ENCODE data around the gene TMEM144.

TMEM144 gene

GRCh38 chr4:158234671-158235070, 24.4 kb downstream of the TMEM144 start:
- Histone ChIP-seq H3K4me3 (ENCODE audit: severe bottlenecking) (no peak overlapping the region), H3K9me3 (ENCODE audit: severe bottlenecking) (no peaks in the 10 kb centered on the region), H3K36me3 (ENCODE audit: low read depth) (no peaks in the 10 kb centered on the region), H3K27ac (ENCODE audit: poor library complexity, severe bottlenecking) (no peak overlapping the region), H3K4me1 (ENCODE audit: insufficient read depth, poor library complexity, severe bottlenecking) (no peaks in the 10 kb centered on the region), H3K27me3 (ENCODE audit: insufficient read depth, poor library complexity, severe bottlenecking) (no peaks in the 10 kb centered on the region)
- ATAC-seq (ENCODE audit: low read depth) (no peak), DNase-seq (ENCODE audit: low spot score) (no peak)
- TF ChIP-seq CTCF (IDR thresholded peaks at IDR 0.05; ENCODE audit: poor library complexity, severe bottlenecking), result no peak

- DNase-seq (ENCODE audit: low spot score) (no peak), ATAC-seq (ENCODE audit: low read depth) (no peak)
- H3K4me3 ChIP-seq (ENCODE audit: severe bottlenecking), result no peak overlapping the region
- H3K27me3 ChIP-seq (ENCODE audit: insufficient read depth, poor library complexity, severe bottlenecking), result no peaks in the 10 kb centered on the region
- H3K36me3 ChIP-seq (ENCODE audit: low read depth), result no peaks in the 10 kb centered on the region
- no peaks in the 10 kb centered on the region for H3K9me3 ChIP-seq (ENCODE audit: severe bottlenecking)
- TF ChIP-seq CTCF (IDR thresholded peaks at IDR 0.05; ENCODE audit: poor library complexity, severe bottlenecking), result no peak
- no peaks in the 10 kb centered on the region for H3K4me1 ChIP-seq (ENCODE audit: insufficient read depth, poor library complexity, severe bottlenecking)
- H3K27ac ChIP-seq (ENCODE audit: poor library complexity, severe bottlenecking), result no peak overlapping the region
Observed at GRCh38 chr4:158236304-158237030, 26.2 kb downstream of the TMEM144 start.

- no peak overlapping the region for H3K4me3 ChIP-seq (ENCODE audit: severe bottlenecking)
- H3K36me3 ChIP-seq (ENCODE audit: low read depth), result no peaks in the 10 kb centered on the region
- no peaks in the 10 kb centered on the region for H3K9me3 ChIP-seq (ENCODE audit: severe bottlenecking)
- ATAC-seq (ENCODE audit: low read depth) (no peak), DNase-seq (ENCODE audit: low spot score) (no peak)
- TF ChIP-seq CTCF (IDR thresholded peaks at IDR 0.05; ENCODE audit: poor library complexity, severe bottlenecking), result no peak
- no peak overlapping the region for H3K27ac ChIP-seq (ENCODE audit: poor library complexity, severe bottlenecking)
- no peaks in the 10 kb centered on the region for H3K4me1 ChIP-seq (ENCODE audit: insufficient read depth, poor library complexity, severe bottlenecking)
- H3K27me3 ChIP-seq (ENCODE audit: insufficient read depth, poor library complexity, severe bottlenecking), result no peaks in the 10 kb centered on the region
Observed at GRCh38 chr4:158238575-158238974, 28.3 kb downstream of the TMEM144 start.

GRCh38 chr4:158239196-158239595, 28.9 kb downstream of the TMEM144 start:
- no peak overlapping the region for H3K27ac ChIP-seq (ENCODE audit: poor library complexity, severe bottlenecking)
- H3K36me3 ChIP-seq (ENCODE audit: low read depth), result no peaks in the 10 kb centered on the region
- no peaks in the 10 kb centered on the region for H3K9me3 ChIP-seq (ENCODE audit: severe bottlenecking)
- ATAC-seq (ENCODE audit: low read depth) (no peak), DNase-seq (ENCODE audit: low spot score) (no peak)
- no peaks in the 10 kb centered on the region for H3K27me3 ChIP-seq (ENCODE audit: insufficient read depth, poor library complexity, severe bottlenecking)
- H3K4me1 ChIP-seq (ENCODE audit: insufficient read depth, poor library complexity, severe bottlenecking), result no peaks in the 10 kb centered on the region
- TF ChIP-seq CTCF (IDR thresholded peaks at IDR 0.05; ENCODE audit: poor library complexity, severe bottlenecking), result no peak
- H3K4me3 ChIP-seq (ENCODE audit: severe bottlenecking), result no peak overlapping the region

- Histone ChIP-seq H3K4me1 (ENCODE audit: insufficient read depth, poor library complexity, severe bottlenecking) (peaks cover 3% of the 10 kb centered on the region), H3K36me3 (ENCODE audit: low read depth) (no peaks in the 10 kb centered on the region), H3K27ac (ENCODE audit: poor library complexity, severe bottlenecking) (no peak overlapping the region), H3K4me3 (ENCODE audit: severe bottlenecking) (no peak overlapping the region), H3K9me3 (ENCODE audit: severe bottlenecking) (no peaks in the 10 kb centered on the region), H3K27me3 (ENCODE audit: insufficient read depth, poor library complexity, severe bottlenecking) (no peaks in the 10 kb centered on the region)
- no peak for TF ChIP-seq CTCF (IDR thresholded peaks at IDR 0.05; ENCODE audit: poor library complexity, severe bottlenecking)
- no peak for ATAC-seq (ENCODE audit: low read depth)
- no peak for DNase-seq (ENCODE audit: low spot score)
Observed at GRCh38 chr4:158243071-158243470, 32.8 kb downstream of the TMEM144 start.

Measured in RWPE2 (cell line).